AML-193 (cell line): ENCODE measurements around the gene CREB5.
A peak's percentile ranks its signal among the peaks of the same experiment; 100 is the strongest.
"Not testable (repeated sequence)": the region's sequence is repeated elsewhere in the genome, so short reads cannot be mapped to it uniquely, and the experiment has no call there.

ENCODE experiments used
- DNase-seq, 2 experiments: peaks; one replicate each; lab custom pipeline; 2025; lab: John Stamatoyannopoulos, UW

The CREB5 gene

GRCh38 chr7:28411876-28412662 is at the start of gene CREB5:
Gene CREB5, plus strand, starts transcription at chr7:28412518. Its CDS starts 397 bp downstream, at chr7:28412915.
- no peak for DNase-seq

GRCh38 chr7:28362812-28363211 is 49.5 kb upstream of the CREB5 start:
- DNase-seq = peak in 1 of 2 experiments; percentile 2

GRCh38 chr7:28364082-28364481 is 48.2 kb upstream of the CREB5 start:
- DNase-seq = peak in 1 of 2 experiments; percentile 14

- no peak for DNase-seq
Measured at GRCh38 chr7:28369523-28369922, 42.8 kb upstream of the CREB5 start.

- no peak for DNase-seq
Measured at GRCh38 chr7:28371846-28372245, 40.5 kb upstream of the CREB5 start.

GRCh38 chr7:28373990-28374389 is 38.3 kb upstream of the CREB5 start:
- DNase-seq = no peak

- DNase-seq = no peak
Measured at GRCh38 chr7:28375729-28376128, 36.6 kb upstream of the CREB5 start.

- no peak for DNase-seq
Measured at GRCh38 chr7:28376634-28377033, 35.7 kb upstream of the CREB5 start.

- DNase-seq = no peak
Measured at GRCh38 chr7:28378574-28379149, 33.7 kb upstream of the CREB5 start.

- DNase-seq = no peak
Measured at GRCh38 chr7:28381466-28381865, 30.9 kb upstream of the CREB5 start.

GRCh38 chr7:28382144-28382543 is 30.2 kb upstream of the CREB5 start:
- DNase-seq = no peak

GRCh38 chr7:28383975-28384374 is 28.3 kb upstream of the CREB5 start:
- DNase-seq = no peak

GRCh38 chr7:28389504-28390395 is 22.6 kb upstream of the CREB5 start:
- peak; percentile 57 to 66 for DNase-seq

GRCh38 chr7:28390426-28390825 is 21.9 kb upstream of the CREB5 start:
- DNase-seq = no peak

GRCh38 chr7:28392289-28392688 is 20.0 kb upstream of the CREB5 start:
- no peak for DNase-seq

- no peak for DNase-seq
Measured at GRCh38 chr7:28395404-28395803, 16.9 kb upstream of the CREB5 start.

GRCh38 chr7:28395831-28396230 is 16.5 kb upstream of the CREB5 start:
- no peak for DNase-seq

GRCh38 chr7:28397141-28397540 is 15.2 kb upstream of the CREB5 start:
- DNase-seq = no peak

- DNase-seq = no peak
Measured at GRCh38 chr7:28400838-28401360, 11.4 kb upstream of the CREB5 start.

- not testable (repeated sequence) for DNase-seq
Measured at GRCh38 chr7:28401567-28401966, 10.8 kb upstream of the CREB5 start.

GRCh38 chr7:28405662-28406061 is 6.7 kb upstream of the CREB5 start:
- no peak for DNase-seq

GRCh38 chr7:28406192-28406591 is 6.1 kb upstream of the CREB5 start:
- DNase-seq = no peak
